OCI-LY3 (cell line): ENCODE measurements around the gene NELL1.

ENCODE experiments used
- H2AFZ ChIP-seq: fragments of 200-600, 300-600 bp; shearing (Covaris generic); 2 replicates; pipeline ENCODE4 v1.6.0; 2014; ENCODE audit warnings: antibody characterized with exemption, low read depth, low read length
- H3K27ac ChIP-seq: fragments of 200-600, 300-600 bp; sonication (generic); 2 replicates; pipeline ENCODE4 v1.5.1; 2014; ENCODE audit warnings: mild to moderate bottlenecking, low read length, moderate library complexity, mixed read lengths
- H3K27me3 ChIP-seq: fragments of 200-600, 300-600 bp; sonication (generic); 2 replicates; pipeline ENCODE4 v1.6.1; 2014; ENCODE audit warnings: low read depth, low read length, mixed read lengths
- H3K36me3 ChIP-seq: fragments of 200-600, 300-600 bp; sonication (generic); replicated peaks from 2 replicates; pipeline ENCODE3; 2014; ENCODE audit warnings: low read depth, low read length, mixed read lengths
- H3K4me1 ChIP-seq: fragments of 300-600, 200-600 bp; sonication (generic); 2 replicates; pipeline ENCODE4 v1.6.1; 2014; ENCODE audit warnings: low read length, mixed read lengths
- H3K4me2 ChIP-seq: fragments of 200-600, 300-600 bp; sonication (generic); 2 replicates; pipeline ENCODE4 v1.6.1; 2014; ENCODE audit warnings: low read length, mixed read lengths
- H3K4me3 ChIP-seq: fragments of 300-600, 200-600 bp; sonication (generic); 2 replicates; pipeline ENCODE4 v1.5.1; 2014; ENCODE audit warnings: antibody characterized with exemption, mild to moderate bottlenecking, low read length, moderate library complexity
- H3K79me2 ChIP-seq: fragments of 300-600, 200-600 bp; shearing (Covaris generic); 2 replicates; pipeline ENCODE4 v1.6.1; 2014; ENCODE audit warnings: mild to moderate bottlenecking, low read length, mixed read lengths
- H3K9ac ChIP-seq: fragments of 300-600, 200-600 bp; shearing (Covaris generic); 2 replicates; pipeline ENCODE4 v1.6.0; 2014; ENCODE audit warnings: mild to moderate bottlenecking, low read length, moderate library complexity
- H3K9me3 ChIP-seq: fragments of 200-600, 300-600 bp; shearing (Covaris generic); 2 replicates; pipeline ENCODE4 v1.6.1; 2014; ENCODE audit warnings: low read length, mixed read lengths; ENCODE audit not compliant: insufficient read depth
- H4K20me1 ChIP-seq: fragments of 200-600, 300-600 bp; sonication (generic); 2 replicates; pipeline ENCODE4 v1.6.1; 2016; ENCODE audit warnings: low read length, mixed read lengths; ENCODE audit not compliant: insufficient read depth
- EZH2phosphoT487 ChIP-seq: fragments of 200-600 bp; shearing (Covaris generic); IDR thresholded peaks from 2 replicates; pipeline ENCODE4 v1.6.1; 2018; ENCODE audit warnings: antibody characterized with exemption, mixed run types, low read depth
- TF ChIP-seq, protein P1 (sequence below): fragments of 200-600, 300-600 bp; sonication (generic); IDR thresholded peaks from 2 replicates; pipeline ENCODE4 v1.5.1; 2014; ENCODE audit warnings: antibody characterized with exemption, low read length, low read depth

The NELL1 gene

DNA sequence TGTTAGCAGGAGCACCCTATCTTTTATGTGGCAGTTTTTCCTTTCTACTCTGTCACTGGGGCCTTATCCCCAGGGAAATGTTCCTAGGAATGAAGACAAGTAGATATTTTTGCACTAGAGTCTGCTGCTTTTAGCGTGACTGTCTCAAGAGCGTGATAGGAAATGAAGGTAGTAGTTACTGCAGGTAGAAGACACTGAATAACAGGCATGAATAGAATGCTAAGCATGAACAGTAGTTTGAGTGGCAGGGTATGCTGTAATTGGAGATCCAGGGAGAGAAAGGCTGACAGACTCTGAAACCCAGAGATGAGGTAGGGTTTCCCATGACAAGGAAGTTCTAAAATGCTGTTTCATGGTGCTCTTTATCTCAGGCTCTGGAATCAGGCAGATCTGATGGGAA, 475.1 kb downstream of the NELL1 start:
- H3K9me3 ChIP-seq: peaks cover 7% of the 10 kb centered on the region; the same call in 1 of the 2 replicates
- H3K27me3 ChIP-seq: no peaks in the 10 kb centered on the region
- H3K79me2 ChIP-seq: no peaks in the 10 kb centered on the region
- H3K4me1 ChIP-seq: peaks cover 4% of the 10 kb centered on the region; the same call in 1 of the 2 replicates
- TF ChIP-seq, protein P1, sequence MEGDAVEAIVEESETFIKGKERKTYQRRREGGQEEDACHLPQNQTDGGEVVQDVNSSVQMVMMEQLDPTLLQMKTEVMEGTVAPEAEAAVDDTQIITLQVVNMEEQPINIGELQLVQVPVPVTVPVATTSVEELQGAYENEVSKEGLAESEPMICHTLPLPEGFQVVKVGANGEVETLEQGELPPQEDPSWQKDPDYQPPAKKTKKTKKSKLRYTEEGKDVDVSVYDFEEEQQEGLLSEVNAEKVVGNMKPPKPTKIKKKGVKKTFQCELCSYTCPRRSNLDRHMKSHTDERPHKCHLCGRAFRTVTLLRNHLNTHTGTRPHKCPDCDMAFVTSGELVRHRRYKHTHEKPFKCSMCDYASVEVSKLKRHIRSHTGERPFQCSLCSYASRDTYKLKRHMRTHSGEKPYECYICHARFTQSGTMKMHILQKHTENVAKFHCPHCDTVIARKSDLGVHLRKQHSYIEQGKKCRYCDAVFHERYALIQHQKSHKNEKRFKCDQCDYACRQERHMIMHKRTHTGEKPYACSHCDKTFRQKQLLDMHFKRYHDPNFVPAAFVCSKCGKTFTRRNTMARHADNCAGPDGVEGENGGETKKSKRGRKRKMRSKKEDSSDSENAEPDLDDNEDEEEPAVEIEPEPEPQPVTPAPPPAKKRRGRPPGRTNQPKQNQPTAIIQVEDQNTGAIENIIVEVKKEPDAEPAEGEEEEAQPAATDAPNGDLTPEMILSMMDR: no peak
- no peak for TF ChIP-seq EZH2phosphoT487
- H4K20me1 ChIP-seq: no peaks in the 10 kb centered on the region
- peaks cover 10% of the 10 kb centered on the region for H3K36me3 ChIP-seq
- no peak overlapping the region for H2AFZ ChIP-seq
- no peak overlapping the region for H3K4me3 ChIP-seq
- no peak overlapping the region for H3K27ac ChIP-seq
- H3K4me2 ChIP-seq: no peak overlapping the region
- no peak overlapping the region for H3K9ac ChIP-seq

DNA sequence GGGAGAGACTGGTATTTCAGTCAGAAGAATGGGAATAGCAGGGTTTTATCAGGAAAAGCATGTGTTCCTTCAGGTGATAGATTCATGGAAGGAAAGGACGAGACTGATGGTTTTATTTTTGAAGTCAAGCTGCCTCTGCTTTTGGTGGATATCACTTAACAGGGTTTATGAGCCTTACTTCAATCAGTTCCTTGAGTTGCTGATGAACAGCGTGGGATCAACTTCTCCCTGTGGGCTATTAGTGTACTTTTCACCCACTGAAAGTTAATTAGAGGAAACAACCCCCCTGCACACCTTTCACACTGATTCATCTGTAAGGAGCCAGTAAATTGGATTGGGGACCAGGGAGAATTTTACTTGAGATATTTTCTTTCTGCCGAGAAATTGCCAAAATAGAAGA, 479.0 kb downstream of the NELL1 start:
- H4K20me1 ChIP-seq: no peaks in the 10 kb centered on the region
- TF ChIP-seq, protein P1: no peak
- no peak for TF ChIP-seq EZH2phosphoT487
- H3K4me3 ChIP-seq: no peak overlapping the region
- H3K79me2 ChIP-seq: no peaks in the 10 kb centered on the region
- peaks cover 34% of the 10 kb centered on the region for H3K36me3 ChIP-seq
- H3K4me2 ChIP-seq: no peak overlapping the region
- H3K9me3 ChIP-seq: peaks cover 32% of the 10 kb centered on the region; the same call in 1 of the 2 replicates
- no peak overlapping the region for H3K27ac ChIP-seq
- H3K27me3 ChIP-seq: no peaks in the 10 kb centered on the region
- no peak overlapping the region for H2AFZ ChIP-seq
- no peak overlapping the region for H3K9ac ChIP-seq
- peaks cover 13% of the 10 kb centered on the region; the same call in 1 of the 2 replicates for H3K4me1 ChIP-seq

DNA sequence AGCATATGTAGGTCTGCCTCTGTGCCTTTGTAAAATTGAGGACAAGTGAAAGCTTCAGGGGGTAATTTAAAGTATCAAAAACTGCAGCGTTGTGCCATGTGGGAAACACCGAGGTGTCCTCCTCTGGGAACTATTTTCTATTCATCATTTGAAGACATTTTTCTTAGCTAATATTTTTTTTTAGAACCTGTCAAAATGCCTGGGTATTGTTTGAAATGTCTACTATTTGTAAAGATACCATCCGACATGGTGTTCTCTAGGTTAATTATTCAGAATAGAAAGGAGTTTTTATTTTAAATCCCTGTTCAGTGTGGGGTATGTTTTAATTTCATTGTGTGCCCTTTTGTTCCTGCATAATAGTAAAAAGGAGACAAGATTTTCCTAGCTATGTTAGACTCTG, 490.8 kb downstream of the NELL1 start:
- no peaks in the 10 kb centered on the region for H4K20me1 ChIP-seq
- H3K27ac ChIP-seq: no peak overlapping the region
- H3K27me3 ChIP-seq: no peaks in the 10 kb centered on the region
- no peak overlapping the region for H3K4me3 ChIP-seq
- H3K4me1 ChIP-seq: no peaks in the 10 kb centered on the region
- TF ChIP-seq, protein P1: no peak
- TF ChIP-seq EZH2phosphoT487: no peak
- H3K9me3 ChIP-seq: no peaks in the 10 kb centered on the region
- no peak overlapping the region for H3K4me2 ChIP-seq
- no peaks in the 10 kb centered on the region for H3K79me2 ChIP-seq
- H3K9ac ChIP-seq: no peak overlapping the region
- no peaks in the 10 kb centered on the region for H3K36me3 ChIP-seq
- no peak overlapping the region for H2AFZ ChIP-seq

DNA sequence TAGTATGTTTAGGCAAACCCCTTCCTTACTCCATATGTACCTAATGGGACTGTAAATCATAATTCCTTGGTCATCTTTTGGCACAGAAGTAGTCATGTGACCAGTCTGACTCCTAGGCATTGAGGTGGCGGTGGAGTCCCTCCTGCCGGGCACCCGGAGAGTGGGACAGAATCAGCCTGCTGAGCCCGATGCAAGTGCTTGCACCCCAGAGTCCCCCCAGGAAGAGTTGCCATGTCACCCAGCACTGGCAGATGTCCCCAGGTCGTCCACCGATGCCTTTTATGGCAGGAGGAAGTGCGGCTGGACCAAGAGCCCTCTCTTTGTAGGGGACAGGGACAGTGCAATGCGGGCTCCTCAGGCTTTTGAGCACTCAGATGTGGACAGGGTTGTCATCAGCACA, 500.3 kb downstream of the NELL1 start:
- H3K4me1 ChIP-seq: no peaks in the 10 kb centered on the region
- H3K4me3 ChIP-seq: no peak overlapping the region
- H3K4me2 ChIP-seq: no peak overlapping the region
- H3K36me3 ChIP-seq: no peaks in the 10 kb centered on the region
- no peak for TF ChIP-seq EZH2phosphoT487
- TF ChIP-seq, protein P1: no peak
- no peak overlapping the region for H3K9ac ChIP-seq
- H3K79me2 ChIP-seq: no peaks in the 10 kb centered on the region
- no peaks in the 10 kb centered on the region for H3K27me3 ChIP-seq
- no peak overlapping the region for H3K27ac ChIP-seq
- no peaks in the 10 kb centered on the region for H3K9me3 ChIP-seq
- no peaks in the 10 kb centered on the region for H4K20me1 ChIP-seq
- no peak overlapping the region for H2AFZ ChIP-seq
